ENCODE measurements around the gene MYL6B. TPM values are rescaled to one million over a fixed set of nuclear protein-coding genes. Genes with fewer than 3 reads are reported as not detected.

Gene MYL6B
- total and polyA plus RNA-seq, 2 donors (not counting 3 experiments of a cell fraction or from before 2014, with no cell fraction given): 135 to 185 TPM

DNA sequence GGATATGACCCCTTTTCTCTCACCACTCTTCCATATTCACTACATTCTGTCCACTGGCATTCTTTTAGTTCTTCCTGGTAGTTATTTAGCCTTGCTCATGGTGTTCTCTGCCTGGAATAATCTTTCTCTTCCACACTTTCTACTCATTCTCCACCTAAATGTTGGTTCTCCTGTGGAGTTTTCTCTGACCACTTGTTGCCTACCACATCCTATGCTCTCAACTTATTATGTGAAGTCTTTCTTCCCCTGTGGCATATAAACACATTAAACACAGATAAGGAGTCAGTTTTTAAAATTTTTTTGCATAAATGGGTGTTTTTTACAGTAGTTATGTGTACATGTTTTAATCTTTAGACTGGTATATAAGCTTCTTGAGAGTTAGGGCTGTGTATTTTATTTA, 40.2 kb downstream of the MYL6B start:
- DNase-seq (ENCODE audit: low read depth, low spot score) (no peak), FAIRE-seq (no peak)
- Histone ChIP-seq H3K27ac (ENCODE audit: insufficient read depth, low read depth, low read length) (no peak overlapping the region), H3K9me3 (replicated peaks; ENCODE audit: control insufficient read depth, insufficient read depth, low read length) (no peaks in the 10 kb centered on the region), H3K9ac (replicated peaks; ENCODE audit: extremely low read depth, insufficient read depth, low read length) (no peak overlapping the region), H3K4me1 (ENCODE audit: control insufficient read depth, extremely low read depth, insufficient read depth, low read length) (peaks cover 23% of the 10 kb centered on the region), H3K4me2 (ENCODE audit: insufficient read depth, low read length) (no peak overlapping the region), H3K9me1 (replicated peaks; ENCODE audit: control insufficient read depth, extremely low read depth, insufficient read depth, low read length) (no peaks in the 10 kb centered on the region), H3K27me3 (ENCODE audit: control insufficient read depth in 2 of 2, insufficient read depth in 2 of 2, low read length in 2 of 2) (no peaks in the 10 kb centered on the region), H3K36me3 (ENCODE audit: control insufficient read depth in 2 of 2, extremely low read depth in 1 of 2, insufficient read depth in 2 of 2, low read length in 2 of 2) (no peaks in the 10 kb centered on the region), H2AFZ (ENCODE audit: low read depth, low read length) (no peak overlapping the region), H4K20me1 (replicated peaks; ENCODE audit: control insufficient read depth, extremely low read depth, insufficient read depth, low read length) (no peaks in the 10 kb centered on the region), H3K79me2 (ENCODE audit: control insufficient read depth, insufficient read depth, low read length) (peaks cover 16% of the 10 kb centered on the region), H3K4me3 (replicated peaks in 1 of 3; ENCODE audit: insufficient read depth in 1 of 3, low read depth in 1 of 3, low read length in 3 of 3) (no peak overlapping the region)
- dilution Hi-C loops (cut with MboI; ENCODE audit: extremely low pct_ligation_motif_present, low sequenced_read_pairs): no loop called here
- POLR2A ChIA-PET: interaction anchor here (1.3 kb wide), 1 partner anchor 29 kb away, joined by 3 read pairs; the partner anchor contains the start of gene RNF41
- intact Hi-C loops (cut with micrococcal nuclease): loop anchor here (2.0 kb wide), 1 partner anchor 272 kb away; no protein-coding TSS in a partner anchor
- no TSS peak for BruUV-seq (replicated peaks)
- CTCF ChIA-PET: interaction anchor here (1.5 to 4.4 kb wide), 4 partner anchors 10 to 65 kb away, joined by 3 to 50 read pairs (median 12); partner anchors contain the start of genes ANKRD52 and RNF41
- TF ChIP-seq EZH2 (IDR thresholded peaks at IDR 0.05; ENCODE audit: borderline replicate concordance, low read depth, low read length, severe bottlenecking) (no peak), JUN (IDR thresholded peaks at IDR 0.05; ENCODE audit: borderline replicate concordance, insufficient read depth, insufficient read length, low read depth) (no peak), POLR2A (IDR thresholded peaks at IDR 0.05; ENCODE audit: low read depth, low read length) (no peak), FOS (IDR thresholded peaks at IDR 0.05; ENCODE audit: borderline replicate concordance, insufficient read depth, low read length) (no peak), GATA2 (IDR thresholded peaks at IDR 0.05; ENCODE audit: insufficient read depth, insufficient read length, low read depth, low read length) (no peak), MYC (IDR thresholded peaks at IDR 0.05; ENCODE audit: low read depth, low read length) (no peak), POLR2AphosphoS5 (IDR thresholded peaks at IDR 0.05; ENCODE audit: insufficient read depth, low read depth, low read length) (no peak)
- TF ChIP-seq, protein P1, sequence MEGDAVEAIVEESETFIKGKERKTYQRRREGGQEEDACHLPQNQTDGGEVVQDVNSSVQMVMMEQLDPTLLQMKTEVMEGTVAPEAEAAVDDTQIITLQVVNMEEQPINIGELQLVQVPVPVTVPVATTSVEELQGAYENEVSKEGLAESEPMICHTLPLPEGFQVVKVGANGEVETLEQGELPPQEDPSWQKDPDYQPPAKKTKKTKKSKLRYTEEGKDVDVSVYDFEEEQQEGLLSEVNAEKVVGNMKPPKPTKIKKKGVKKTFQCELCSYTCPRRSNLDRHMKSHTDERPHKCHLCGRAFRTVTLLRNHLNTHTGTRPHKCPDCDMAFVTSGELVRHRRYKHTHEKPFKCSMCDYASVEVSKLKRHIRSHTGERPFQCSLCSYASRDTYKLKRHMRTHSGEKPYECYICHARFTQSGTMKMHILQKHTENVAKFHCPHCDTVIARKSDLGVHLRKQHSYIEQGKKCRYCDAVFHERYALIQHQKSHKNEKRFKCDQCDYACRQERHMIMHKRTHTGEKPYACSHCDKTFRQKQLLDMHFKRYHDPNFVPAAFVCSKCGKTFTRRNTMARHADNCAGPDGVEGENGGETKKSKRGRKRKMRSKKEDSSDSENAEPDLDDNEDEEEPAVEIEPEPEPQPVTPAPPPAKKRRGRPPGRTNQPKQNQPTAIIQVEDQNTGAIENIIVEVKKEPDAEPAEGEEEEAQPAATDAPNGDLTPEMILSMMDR (IDR thresholded peaks at IDR 0.05; ENCODE audit: extremely low read depth in 1 of 2, insufficient read depth in 1 of 2, low read depth in 1 of 2, low read length in 2 of 2): no peak
- TF ChIP-seq, protein P2, sequence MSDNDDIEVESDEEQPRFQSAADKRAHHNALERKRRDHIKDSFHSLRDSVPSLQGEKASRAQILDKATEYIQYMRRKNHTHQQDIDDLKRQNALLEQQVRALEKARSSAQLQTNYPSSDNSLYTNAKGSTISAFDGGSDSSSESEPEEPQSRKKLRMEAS (IDR thresholded peaks at IDR 0.05; ENCODE audit: insufficient read depth, insufficient read length): no peak
